HL-60 (cell line): ENCODE results near the gene TMEM30A.
A peak's percentile ranks its signal among the peaks of the same experiment; 100 is the strongest.

Experiments
- DNase-seq, 2 experiments: peaks; one replicate each; pipeline ENCODE4 v3.0.0-alpha.2; 2010 to 2020; ENCODE audit warnings: low read depth in 1 of 2, low spot score in 1 of 2
- H3K27ac ChIP-seq: fragments of 250-450 bp; sonication (Bioruptor Pico); replicated peaks from 2 replicates; pipeline ENCODE4 v1.5.1; 2020; ENCODE audit warnings: mild to moderate bottlenecking, moderate library complexity
- H3K27me3 ChIP-seq: fragments of 250-450 bp; sonication (Bioruptor Pico); 2 replicates; pipeline ENCODE4 v1.5.1; 2021; ENCODE audit warnings: mild to moderate bottlenecking, moderate library complexity; ENCODE audit not compliant: insufficient read depth, poor library complexity, severe bottlenecking
- H3K4me3 ChIP-seq: replicated peaks from 2 replicates; pipeline ENCODE4 v1.5.1; 2011; ENCODE audit warnings: mild to moderate bottlenecking, control low read depth, low read length; ENCODE audit not compliant: insufficient read depth
- GABPA ChIP-seq: IDR thresholded peaks from 2 replicates; pipeline ENCODE4 v1.6.1; 2012; ENCODE audit warnings: low read depth
- POLR2AphosphoS5 ChIP-seq: IDR thresholded peaks from 2 replicates; pipeline ENCODE4 v1.6.1; 2012; ENCODE audit warnings: low read depth
- SPI1 ChIP-seq: IDR thresholded peaks from 2 replicates; pipeline ENCODE4 v1.6.1; 2012; ENCODE audit warnings: low read depth, mild to moderate bottlenecking, borderline replicate concordance
- TF ChIP-seq, protein P1 (sequence below): IDR thresholded peaks from one replicate; pipeline ENCODE4 v1.5.1; 2011; ENCODE audit warnings: low read length, control low read depth, inconsistent platforms; ENCODE audit not compliant: insufficient read depth
- TF ChIP-seq, protein P2 (sequence below): IDR thresholded peaks from 2 replicates; pipeline ENCODE4 v1.6.1; 2012; ENCODE audit warnings: low read depth; ENCODE audit not compliant: insufficient replicate concordance

TMEM30A gene

DNA sequence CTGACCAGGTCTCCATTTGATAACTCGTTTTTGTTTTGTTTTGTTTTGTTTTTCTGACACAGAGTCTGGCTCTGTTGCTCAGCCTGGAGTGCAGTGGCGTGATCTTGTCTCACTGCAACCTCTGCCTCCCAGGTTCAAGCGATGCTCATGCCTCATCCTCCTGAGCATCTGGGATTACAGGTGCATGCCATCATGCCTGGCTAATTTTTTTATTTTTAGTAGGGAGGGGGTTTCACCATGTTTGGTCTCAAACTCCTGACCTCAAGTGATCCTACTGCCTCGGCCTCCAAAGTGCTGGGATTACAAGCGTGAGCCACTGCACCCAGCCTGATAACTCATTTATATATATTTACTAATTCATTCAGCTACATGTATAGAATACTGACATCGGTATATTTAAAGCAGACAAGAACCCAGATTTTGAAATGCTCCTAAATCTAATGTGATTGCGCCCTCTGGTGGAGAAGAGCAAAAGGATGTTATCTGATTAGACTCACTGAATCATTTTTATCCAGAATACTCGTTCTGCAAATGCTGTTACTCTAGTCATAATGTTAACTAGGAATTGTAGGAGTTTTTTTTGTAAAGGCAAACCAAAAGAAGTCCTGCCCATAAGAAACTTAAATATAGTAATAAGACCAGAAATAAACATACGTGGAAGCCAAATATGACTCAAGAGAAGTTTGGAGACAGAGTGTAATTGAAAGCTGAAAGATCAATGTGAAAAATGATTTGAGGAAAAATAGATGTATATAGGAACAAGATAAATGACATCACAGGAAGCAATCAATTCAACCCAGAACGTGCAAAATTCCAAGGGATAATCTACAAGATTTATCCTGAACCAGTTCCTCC, 73.5 kb downstream of the TMEM30A start:
- TF ChIP-seq, protein P1, sequence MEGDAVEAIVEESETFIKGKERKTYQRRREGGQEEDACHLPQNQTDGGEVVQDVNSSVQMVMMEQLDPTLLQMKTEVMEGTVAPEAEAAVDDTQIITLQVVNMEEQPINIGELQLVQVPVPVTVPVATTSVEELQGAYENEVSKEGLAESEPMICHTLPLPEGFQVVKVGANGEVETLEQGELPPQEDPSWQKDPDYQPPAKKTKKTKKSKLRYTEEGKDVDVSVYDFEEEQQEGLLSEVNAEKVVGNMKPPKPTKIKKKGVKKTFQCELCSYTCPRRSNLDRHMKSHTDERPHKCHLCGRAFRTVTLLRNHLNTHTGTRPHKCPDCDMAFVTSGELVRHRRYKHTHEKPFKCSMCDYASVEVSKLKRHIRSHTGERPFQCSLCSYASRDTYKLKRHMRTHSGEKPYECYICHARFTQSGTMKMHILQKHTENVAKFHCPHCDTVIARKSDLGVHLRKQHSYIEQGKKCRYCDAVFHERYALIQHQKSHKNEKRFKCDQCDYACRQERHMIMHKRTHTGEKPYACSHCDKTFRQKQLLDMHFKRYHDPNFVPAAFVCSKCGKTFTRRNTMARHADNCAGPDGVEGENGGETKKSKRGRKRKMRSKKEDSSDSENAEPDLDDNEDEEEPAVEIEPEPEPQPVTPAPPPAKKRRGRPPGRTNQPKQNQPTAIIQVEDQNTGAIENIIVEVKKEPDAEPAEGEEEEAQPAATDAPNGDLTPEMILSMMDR, result peak; percentile 63
- no peak for TF ChIP-seq SPI1
- TF ChIP-seq, protein P2, sequence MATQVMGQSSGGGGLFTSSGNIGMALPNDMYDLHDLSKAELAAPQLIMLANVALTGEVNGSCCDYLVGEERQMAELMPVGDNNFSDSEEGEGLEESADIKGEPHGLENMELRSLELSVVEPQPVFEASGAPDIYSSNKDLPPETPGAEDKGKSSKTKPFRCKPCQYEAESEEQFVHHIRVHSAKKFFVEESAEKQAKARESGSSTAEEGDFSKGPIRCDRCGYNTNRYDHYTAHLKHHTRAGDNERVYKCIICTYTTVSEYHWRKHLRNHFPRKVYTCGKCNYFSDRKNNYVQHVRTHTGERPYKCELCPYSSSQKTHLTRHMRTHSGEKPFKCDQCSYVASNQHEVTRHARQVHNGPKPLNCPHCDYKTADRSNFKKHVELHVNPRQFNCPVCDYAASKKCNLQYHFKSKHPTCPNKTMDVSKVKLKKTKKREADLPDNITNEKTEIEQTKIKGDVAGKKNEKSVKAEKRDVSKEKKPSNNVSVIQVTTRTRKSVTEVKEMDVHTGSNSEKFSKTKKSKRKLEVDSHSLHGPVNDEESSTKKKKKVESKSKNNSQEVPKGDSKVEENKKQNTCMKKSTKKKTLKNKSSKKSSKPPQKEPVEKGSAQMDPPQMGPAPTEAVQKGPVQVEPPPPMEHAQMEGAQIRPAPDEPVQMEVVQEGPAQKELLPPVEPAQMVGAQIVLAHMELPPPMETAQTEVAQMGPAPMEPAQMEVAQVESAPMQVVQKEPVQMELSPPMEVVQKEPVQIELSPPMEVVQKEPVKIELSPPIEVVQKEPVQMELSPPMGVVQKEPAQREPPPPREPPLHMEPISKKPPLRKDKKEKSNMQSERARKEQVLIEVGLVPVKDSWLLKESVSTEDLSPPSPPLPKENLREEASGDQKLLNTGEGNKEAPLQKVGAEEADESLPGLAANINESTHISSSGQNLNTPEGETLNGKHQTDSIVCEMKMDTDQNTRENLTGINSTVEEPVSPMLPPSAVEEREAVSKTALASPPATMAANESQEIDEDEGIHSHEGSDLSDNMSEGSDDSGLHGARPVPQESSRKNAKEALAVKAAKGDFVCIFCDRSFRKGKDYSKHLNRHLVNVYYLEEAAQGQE, result no peak
- DNase-seq, result peak in 1 of 2 experiments; percentile 49

GRCh38 chr6:75209184-75209723, 75.3 kb downstream of the TMEM30A start:
- no peak for DNase-seq
- TF ChIP-seq, protein P1, result no peak
- TF ChIP-seq GABPA (no peak), POLR2AphosphoS5 (no peak), SPI1 (no peak)
- TF ChIP-seq, protein P2, result no peak
- Histone ChIP-seq H3K27ac (no peak overlapping the region), H3K27me3 (peaks cover 48% of the 10 kb centered on the region), H3K4me3 (no peak overlapping the region)

More for the DNA sequence above, 73.5 kb downstream of the TMEM30A start:
- Histone ChIP-seq H3K27ac (no peak overlapping the region), H3K4me3 (no peak overlapping the region), H3K27me3 (peaks cover 29% of the 10 kb centered on the region)

GRCh38 chr6:75208298-75209183, 76.1 kb downstream of the TMEM30A start:
- Histone ChIP-seq H3K27me3 (peaks cover 54% of the 10 kb centered on the region), H3K4me3 (no peak overlapping the region), H3K27ac (no peak overlapping the region)
- DNase-seq, result peak; percentile 35 to 68
- TF ChIP-seq, protein P1, result peak; percentile 48
- no peak for TF ChIP-seq POLR2AphosphoS5
